ENCODE measurements around the gene SGCG.

The SGCG gene

GRCh38 chr13:23339225-23339624, 158.4 kb downstream of the SGCG start:
- DNase-seq, result no peak

- no peak for DNase-seq
Observed at GRCh38 chr13:23344931-23345595, 164.3 kb downstream of the SGCG start.

- no peak for DNase-seq
Observed at GRCh38 chr13:23347601-23348000, 166.8 kb downstream of the SGCG start.

- DNase-seq, result no peak
Observed at GRCh38 chr13:23348262-23349127, 167.7 kb downstream of the SGCG start.

- DNase-seq, result no peak
Observed at GRCh38 chr13:23349161-23349897, 168.6 kb downstream of the SGCG start.

GRCh38 chr13:23350009-23350408, 169.2 kb downstream of the SGCG start:
- DNase-seq, result no peak

- no peak for DNase-seq
Observed at GRCh38 chr13:23352161-23352560, 171.4 kb downstream of the SGCG start.

GRCh38 chr13:23354520-23354919, 173.7 kb downstream of the SGCG start:
- no peak for DNase-seq

GRCh38 chr13:23356368-23356767, 175.6 kb downstream of the SGCG start:
- no peak for DNase-seq

- no peak for DNase-seq
Observed at GRCh38 chr13:23357349-23357748, 176.6 kb downstream of the SGCG start.

- no peak for DNase-seq
Observed at GRCh38 chr13:23359882-23360281, 179.1 kb downstream of the SGCG start.

GRCh38 chr13:23365652-23366051, 184.9 kb downstream of the SGCG start:
- DNase-seq, result no peak

- DNase-seq, result no peak
Observed at GRCh38 chr13:23367907-23368306, 187.1 kb downstream of the SGCG start.

- DNase-seq, result no peak
Observed at GRCh38 chr13:23372264-23372906, 191.6 kb downstream of the SGCG start.
